HFF-Myc (cell line): ENCODE data around the gene SMAP2.
"Not testable (repeated sequence)": the region's sequence is repeated elsewhere in the genome, so short reads cannot be mapped to it uniquely, and the experiment has no call there.

Source experiments
- DNase-seq: peaks from one replicate; pipeline ENCODE4 v3.0.0-alpha.2; 2011; ENCODE audit warnings: low read depth; ENCODE audit errors: extremely low read depth
- H3K4me3 ChIP-seq: replicated peaks from 2 replicates; pipeline ENCODE4 v1.5.1; 2011; ENCODE audit warnings: low read depth, mild to moderate bottlenecking, control low read depth, low read length
- TF ChIP-seq, protein P1 (sequence below): IDR thresholded peaks from 2 replicates; pipeline ENCODE4 v1.5.1; 2012; ENCODE audit warnings: mild to moderate bottlenecking, low read depth, low read length, control low read depth; ENCODE audit errors: missing control alignments

SMAP2 gene

DNA sequence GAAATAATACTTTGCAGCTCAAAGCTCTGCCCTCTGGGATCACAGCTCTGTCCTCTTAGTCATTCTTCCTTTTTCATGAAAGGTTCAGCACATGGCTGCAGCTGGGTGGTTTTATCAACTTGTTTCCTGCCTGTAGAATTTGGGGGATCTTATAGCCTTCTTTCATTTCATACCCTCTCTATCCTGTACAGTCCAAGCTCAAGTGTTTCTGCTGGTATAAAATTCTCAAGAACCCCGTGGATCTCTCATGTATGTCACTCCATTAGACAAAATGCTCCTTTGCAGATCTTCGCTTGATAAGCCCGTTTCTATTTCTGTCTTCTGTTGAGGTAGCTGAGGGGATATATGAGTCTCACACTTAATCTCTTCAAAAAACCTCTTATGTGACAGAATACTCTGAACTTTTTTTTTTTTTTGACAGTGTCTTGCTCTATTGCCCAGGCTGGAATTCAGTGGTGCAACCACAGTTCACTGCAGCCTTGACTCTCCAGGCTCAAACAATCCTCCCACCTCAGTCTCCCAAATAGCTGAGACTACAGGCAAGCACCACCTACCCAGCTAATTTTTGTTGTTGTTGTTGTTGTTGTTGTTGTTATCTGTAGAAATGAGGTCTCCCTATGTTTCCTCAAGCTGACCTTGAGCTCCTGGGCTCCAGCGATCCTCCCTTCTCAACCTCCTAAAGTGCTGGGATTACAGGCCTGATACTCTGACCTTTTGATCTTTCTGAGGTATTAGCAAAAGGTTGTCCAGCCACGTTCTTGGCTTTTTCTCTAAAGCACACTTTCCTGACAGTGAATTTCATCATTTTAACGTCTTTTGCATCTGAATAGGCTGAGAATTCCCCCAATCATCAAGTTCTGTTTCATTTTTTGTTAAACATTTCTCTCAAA, 31.8 kb upstream of the SMAP2 start:
- DNase-seq: no peak

DNA sequence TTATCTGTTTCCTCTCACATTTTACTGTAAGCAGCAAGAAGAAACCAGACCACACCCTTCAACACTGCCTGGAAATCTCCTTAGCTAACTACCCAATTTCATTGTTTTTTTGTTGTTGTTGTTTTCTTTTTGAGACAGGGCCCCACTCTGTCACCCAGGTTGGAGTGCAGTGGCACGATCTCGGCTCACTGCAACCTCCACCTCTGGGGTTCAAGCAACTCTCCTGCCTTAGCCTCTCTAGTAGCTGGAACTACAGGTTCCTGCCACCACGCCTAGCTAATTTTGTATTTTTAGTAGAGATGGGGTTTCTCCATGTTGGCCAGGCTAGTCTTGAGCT, 31.2 kb upstream of the SMAP2 start:
- not testable (repeated sequence) for DNase-seq, H3K4me3 ChIP-seq

More for the DNA sequence above, 31.8 kb upstream of the SMAP2 start:
- TF ChIP-seq, protein P1, sequence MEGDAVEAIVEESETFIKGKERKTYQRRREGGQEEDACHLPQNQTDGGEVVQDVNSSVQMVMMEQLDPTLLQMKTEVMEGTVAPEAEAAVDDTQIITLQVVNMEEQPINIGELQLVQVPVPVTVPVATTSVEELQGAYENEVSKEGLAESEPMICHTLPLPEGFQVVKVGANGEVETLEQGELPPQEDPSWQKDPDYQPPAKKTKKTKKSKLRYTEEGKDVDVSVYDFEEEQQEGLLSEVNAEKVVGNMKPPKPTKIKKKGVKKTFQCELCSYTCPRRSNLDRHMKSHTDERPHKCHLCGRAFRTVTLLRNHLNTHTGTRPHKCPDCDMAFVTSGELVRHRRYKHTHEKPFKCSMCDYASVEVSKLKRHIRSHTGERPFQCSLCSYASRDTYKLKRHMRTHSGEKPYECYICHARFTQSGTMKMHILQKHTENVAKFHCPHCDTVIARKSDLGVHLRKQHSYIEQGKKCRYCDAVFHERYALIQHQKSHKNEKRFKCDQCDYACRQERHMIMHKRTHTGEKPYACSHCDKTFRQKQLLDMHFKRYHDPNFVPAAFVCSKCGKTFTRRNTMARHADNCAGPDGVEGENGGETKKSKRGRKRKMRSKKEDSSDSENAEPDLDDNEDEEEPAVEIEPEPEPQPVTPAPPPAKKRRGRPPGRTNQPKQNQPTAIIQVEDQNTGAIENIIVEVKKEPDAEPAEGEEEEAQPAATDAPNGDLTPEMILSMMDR: no peak
- H3K4me3 ChIP-seq: no peak overlapping the region

DNA sequence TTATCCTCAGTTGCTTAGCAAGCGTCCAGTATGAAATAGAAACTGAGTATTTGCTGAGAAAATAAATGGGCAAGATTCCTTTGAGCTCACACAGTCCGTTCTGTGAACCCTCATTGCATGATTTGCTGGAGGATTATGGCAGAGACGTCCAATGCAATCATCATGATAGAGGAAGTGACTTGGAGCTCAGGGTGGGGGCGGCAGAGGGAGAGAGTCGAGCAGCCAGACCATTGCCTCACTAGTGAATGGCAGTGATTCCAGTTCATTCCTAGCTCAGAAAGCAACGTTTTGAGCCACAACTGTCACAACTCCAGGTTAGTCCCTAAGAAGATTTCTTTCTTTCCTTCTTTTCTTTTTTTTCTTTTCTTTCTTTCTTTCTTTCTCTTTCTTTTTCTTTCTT, 28.9 kb upstream of the SMAP2 start:
- no peak for DNase-seq
- TF ChIP-seq, protein P1: no peak
- H3K4me3 ChIP-seq: no peak overlapping the region

DNA sequence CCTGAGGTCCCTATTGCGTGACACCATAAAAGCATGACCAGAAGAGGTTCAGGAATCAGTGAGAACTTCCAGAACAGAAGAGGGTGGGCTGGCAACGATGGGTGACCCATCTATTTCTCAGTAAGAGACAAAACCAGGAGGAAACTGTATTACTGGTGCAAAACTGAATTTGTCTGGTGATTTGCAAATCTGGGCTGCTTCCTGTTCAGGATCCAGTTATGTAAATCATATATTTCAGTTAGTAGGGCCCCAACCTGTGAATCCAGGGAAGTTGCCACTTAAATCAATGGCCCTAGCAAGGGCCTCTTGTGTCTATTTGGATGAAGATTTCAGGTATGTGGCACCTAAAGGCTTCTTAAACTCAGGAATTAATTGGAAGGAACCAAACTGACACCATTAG, 23.1 kb upstream of the SMAP2 start:
- DNase-seq: no peak
- TF ChIP-seq, protein P1: no peak
- no peak overlapping the region for H3K4me3 ChIP-seq

DNA sequence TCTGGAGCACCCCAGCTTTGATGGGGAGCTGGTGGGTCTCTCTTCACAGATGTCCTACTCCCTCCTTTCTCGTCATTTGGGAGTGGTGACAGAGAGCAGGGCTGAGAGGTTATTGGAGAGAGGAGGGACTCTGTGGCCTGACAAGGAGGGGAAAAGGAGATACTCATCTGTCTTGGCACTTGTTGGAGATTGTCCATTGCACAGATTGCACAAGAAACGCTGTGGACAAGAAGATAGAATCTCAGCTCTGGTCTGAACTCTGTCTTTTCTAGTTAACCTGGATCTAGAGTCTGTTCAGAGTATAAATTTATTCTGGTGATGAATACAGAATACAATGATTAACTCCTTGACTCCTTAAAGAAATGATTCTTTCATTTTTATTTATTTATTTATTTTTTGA, 22.4 kb upstream of the SMAP2 start:
- no peak overlapping the region for H3K4me3 ChIP-seq
- TF ChIP-seq, protein P1: no peak
- no peak for DNase-seq

DNA sequence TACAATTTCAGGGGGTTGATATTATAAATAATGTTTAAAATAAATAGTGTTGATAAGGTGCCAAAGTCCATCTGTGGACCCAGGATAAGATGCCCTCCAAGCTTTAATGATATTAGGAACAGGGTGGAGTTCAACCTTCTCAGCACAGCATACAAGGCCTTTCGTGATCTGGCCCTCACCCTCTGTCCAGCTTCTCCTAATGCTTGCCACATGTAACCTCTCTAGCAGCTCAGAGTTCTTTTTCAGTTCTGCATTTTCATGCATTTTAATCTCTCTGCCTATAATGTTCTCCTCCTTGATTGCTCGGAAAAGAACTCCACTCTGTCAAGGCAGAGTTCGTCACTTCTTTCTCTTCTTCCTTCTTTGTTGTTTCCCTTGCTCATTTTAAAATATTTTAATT, 21.4 kb upstream of the SMAP2 start:
- DNase-seq: no peak
- no peak overlapping the region for H3K4me3 ChIP-seq
- TF ChIP-seq, protein P1: no peak

DNA sequence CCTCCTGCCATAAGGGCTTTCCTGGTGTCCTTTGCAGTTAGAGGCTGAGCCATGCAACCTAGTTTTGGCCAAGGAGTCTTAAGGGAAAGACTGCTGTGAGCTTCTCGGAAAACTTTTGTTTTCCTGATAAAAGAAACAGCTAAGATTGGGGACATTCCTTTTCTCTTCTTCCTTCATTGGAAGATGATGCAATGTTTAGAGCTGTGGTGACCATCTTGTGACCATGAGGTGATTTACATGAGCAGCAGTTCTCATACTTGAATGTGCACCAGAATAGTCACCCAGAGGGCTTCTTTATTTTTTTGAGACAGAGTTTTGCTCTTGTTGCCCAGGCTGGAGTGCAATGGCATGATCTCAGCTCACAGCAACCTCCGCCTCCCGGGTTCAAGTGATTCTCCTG, 20.4 kb upstream of the SMAP2 start:
- no peak for DNase-seq
- no peak overlapping the region for H3K4me3 ChIP-seq
- TF ChIP-seq, protein P1: no peak
